Measurements from ENCODE around the gene HAUS6.

GRCh38 chr9:19117039-19117716 is 14.5 kb upstream of the HAUS6 start:
- TF ChIP-seq CTCF (IDR thresholded peaks at IDR 0.05; ENCODE audit: insufficient read depth, low read length) (no peak), POLR2AphosphoS5 (IDR thresholded peaks at IDR 0.05; ENCODE audit: low read depth) (no peak)
